DMS153 (cell line): ENCODE results near the gene EVC.

ENCODE experiments used
- DNase-seq: peaks from one replicate; lab custom pipeline; 2025; lab: John Stamatoyannopoulos, UW

EVC gene

DNA sequence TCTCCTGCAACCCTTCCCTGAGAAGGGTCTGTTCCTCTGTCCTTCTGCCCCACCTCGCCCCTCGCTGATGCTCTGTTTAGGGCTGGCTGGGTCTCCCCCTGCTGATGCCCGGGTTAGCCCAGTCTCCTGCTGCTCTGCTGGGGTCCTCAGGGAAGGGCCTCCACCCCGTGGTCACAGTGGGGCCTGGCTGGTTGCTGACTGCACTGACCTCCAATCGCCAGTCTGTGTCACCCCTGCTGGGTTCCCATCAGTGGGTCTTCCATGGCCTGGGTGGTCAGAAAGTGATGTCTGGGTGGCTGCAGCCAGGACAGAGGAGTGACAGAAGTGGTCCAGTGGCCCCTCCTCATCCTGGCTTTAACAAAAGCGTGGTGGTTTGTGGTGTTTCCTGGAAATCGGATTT lies 44.7 kb downstream of the EVC start:
- DNase-seq: no peak

DNA sequence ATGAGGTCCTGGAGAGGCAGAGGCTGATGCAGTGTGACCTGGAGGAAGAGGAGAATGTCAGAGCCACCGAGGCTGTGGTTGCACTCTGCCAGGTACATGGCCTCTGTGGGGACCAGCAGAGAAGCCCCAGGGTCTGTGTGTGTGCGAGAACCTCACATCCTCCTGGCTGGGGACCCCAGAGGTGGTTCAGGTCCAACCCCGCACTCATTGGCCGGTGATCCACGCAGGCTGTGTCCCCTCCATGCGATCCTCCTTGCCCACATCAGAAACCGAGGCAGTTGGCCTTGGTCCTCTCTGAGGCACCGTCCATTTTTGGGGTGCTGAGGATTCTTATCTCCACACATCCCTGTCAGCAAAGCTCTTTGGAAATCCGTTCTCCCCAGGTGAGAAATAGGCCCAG lies 45.3 kb downstream of the EVC start:
- DNase-seq: no peak

DNA sequence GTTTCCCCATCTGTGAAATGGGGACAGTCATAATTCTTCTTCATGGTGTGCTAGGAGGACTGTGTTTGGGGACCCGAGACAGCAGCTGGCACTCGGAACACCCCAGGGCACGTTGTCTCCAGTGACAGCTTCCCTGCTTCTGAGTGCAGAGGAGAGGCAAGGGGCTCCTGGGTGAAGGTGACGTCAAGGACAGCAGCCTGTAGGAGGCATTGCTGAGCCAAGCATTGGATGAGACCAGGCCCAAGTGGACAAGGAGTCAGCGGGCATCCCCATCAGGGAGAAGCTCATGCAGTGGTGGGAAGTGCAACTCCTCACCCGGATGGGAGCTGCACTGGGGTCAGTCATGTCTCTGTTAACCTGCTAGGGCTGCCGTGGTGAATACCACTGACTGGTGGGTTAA lies 46.1 kb downstream of the EVC start:
- DNase-seq: no peak

DNA sequence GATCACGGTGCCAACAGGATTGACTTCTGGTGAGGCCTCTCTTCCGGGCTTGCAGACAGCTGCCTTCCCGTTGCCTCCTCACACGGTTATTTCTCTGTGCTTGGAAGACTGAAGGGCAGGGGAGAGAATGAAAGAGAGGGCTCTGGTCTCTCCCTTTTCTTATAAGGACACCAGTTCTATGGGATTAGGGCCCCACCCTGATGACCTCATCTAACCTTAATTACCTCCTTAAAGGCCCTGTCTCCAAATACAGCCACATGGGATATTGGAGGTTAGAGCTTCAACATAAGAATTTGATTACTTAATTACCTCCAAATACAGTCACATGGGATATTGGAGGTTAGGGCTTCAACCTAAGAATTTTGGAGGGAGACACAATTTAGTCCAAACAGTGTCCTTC lies 46.5 kb downstream of the EVC start:
- DNase-seq: no peak

DNA sequence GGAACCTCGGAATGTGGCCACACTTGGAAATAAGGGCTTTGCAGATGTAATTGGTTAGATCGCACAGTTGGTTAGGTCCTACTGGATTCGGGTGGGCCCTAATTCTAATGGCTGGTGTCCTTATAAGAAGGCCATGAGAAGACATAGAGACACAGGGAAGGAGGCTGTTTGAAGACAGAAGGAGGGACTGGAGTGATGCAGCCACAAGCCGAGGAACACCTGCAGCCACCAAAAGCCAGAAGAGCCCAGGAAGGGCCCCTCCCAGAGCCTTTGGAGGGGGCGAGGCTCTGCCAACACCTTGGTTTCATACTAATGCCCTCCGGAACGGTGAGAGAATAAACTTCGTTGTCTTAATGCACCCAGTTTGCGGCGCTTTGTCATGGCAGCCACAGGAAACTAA lies 47.0 kb downstream of the EVC start:
- no peak for DNase-seq

DNA sequence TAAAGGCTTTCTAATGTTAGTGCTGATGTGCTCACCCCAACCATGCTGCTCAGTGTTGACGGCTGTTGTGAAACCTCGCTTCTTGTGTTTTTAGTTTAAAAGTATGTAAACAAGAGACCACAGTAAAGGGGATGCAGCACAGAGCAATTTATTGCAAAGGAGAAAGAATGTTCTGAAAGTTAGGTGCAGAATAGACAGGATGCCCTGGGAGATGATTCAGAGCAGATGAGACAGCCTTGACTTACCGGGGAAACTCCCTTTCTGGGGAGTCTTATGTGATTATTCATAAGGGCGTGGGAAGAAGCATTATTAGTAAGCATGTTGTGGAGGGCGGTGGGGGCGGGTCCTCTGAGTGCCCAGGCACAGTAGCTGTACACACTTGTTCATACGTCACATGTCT lies 47.7 kb downstream of the EVC start:
- no peak for DNase-seq

DNA sequence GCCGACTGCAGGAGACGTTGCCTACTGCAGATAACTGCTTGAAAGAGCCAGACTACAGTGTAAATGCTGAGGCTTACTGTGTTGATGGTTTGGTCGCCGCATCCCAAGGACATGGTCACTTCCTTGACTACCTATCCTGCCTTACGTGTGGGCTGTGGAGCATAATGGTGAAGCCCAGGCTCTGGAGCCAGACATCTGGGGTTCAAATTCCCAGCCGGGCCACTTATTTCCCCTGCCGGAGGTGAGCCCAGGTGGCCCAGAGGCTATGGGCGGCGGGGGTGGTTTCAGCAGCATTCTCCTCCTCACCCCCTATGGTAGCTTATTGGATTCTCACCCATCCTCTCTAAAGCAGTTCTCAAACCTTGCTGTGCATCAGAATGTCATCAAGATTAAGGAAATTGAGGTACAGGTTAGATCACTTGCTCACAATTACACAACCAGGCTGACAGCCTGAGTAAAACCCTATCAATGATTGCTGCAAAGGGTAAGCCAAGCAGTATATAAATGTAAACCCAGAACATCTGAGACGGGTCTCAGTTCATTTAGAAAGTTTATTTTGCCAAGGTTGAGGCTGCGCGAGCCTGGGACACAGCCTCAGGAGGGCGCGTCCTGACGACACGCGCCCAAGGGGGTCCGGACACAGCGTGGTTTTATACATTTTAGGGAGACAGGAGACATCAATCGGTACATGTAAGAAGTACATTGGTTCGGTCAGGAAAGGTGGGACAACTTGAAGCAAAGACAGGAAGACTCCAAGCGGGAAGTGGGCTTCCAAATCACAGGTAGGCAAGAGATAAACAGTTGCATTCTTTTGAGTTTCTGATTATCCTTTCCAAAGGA lies 48.5 kb downstream of the EVC start:
- no peak for DNase-seq

DNA sequence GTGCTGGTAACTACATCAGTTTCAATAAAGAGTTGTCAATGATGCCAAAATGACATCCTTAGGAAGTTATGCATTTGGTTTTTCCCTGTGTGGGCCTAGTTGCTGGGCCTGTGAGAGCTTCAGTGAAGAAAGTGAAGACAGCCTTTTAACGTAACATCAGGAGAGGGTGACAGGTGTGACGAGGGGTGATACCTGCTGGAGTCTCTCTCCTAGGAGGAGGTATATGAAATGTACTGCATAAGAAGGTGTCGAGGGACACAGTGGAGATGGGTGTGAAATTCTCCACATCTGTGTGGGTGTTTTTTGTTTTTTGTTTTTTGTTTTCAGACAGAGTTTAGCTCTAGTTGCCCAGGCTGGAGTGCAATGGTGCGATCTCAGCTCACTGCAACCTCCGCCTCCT lies 49.2 kb downstream of the EVC start:
- no peak for DNase-seq

DNA sequence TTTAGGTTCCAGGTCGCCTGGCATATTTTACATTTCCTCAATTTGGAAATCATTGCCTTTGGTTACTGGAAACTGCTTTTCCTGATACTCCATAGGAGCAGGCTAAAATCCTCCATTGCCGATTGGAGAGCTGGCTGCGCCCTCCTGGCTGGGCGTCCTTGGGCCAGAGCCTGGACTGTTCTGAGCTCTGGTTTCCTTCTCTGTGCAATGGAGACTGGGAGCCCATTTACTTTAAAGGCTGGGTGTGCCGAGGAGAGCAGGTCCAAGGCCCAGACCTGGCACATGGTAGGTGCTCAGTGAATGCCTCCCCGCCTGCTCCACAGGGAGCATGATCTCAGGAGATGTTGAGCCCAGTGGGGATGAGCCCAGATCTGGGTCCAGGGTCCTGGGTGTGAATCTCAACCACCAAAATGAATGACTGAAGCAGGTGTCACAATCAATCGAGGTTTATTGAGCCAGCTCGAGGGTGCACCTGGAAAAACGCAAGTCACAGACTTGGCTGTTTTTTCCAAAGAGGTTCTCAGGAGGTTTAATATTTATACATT lies 50.0 kb downstream of the EVC start:
- DNase-seq: no peak

DNA sequence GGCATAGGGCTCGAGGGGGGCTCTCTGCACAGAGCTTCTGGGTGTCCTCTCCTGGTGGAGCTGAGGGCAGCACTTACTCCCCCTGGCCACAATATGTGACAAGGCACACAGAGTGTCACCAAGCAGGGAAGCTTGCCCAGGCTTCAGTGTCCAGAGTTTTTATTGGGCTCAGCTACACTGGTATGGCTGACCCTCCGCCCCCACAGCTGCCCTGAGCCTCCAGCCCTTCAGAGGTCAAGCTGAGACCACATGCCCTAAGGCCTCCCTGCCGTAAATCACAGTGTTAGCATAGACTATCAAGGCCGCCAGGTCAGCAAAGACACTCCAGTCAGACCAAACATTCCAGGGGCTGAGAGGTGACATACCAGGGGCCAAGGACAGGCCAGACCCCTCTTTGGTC lies 59.0 kb downstream of the EVC start:
- DNase-seq: no peak

DNA sequence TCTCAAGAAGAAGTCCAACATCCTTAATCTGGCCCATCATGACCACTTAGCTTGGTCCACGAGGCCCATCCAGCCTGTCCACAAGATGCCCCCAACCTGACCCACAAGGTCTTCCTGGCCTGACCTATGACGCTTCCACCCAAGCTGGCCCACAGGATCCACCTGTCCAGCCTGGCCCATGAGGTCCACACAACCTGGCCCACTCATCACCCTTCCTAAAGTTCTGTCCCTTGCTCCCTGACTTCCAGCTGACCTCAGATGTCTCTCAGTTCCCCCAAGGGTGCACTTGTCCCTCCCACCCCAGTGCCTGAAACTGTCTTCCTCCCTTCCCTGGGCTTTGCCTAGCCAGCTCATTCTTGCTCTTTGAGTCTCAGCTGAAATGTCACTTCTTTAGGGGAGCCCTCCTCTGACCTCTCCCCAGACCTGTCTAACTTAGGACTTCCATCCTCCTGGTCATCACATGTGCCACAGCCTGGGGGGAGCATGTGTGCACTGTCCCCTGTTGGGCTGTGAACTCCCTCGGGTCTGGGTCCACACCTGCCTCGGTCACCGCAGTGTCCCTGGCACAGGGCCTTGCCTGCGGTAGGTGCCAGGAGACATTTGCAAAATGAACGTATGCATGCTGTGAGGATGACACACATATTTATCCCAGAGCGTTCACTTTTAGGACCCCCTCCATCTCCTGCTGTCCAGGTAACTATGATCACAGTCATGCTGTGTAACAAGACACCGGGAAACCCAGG lies 61.7 kb downstream of the EVC start:
- no peak for DNase-seq

DNA sequence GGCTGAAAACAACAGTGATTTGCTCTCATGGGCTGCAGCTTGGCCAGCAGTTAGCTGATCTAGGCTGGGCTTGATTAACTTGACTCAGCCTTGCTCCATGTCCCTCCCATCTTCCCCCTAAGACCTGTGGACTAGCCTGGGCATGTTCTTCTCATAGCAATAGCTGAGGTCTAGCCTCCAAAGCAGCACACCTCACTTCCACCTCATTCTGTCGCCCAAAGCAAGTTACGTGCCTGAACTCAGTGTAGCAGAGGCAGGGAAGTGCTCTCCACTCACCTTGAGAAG lies 62.2 kb downstream of the EVC start:
- DNase-seq: no peak

DNA sequence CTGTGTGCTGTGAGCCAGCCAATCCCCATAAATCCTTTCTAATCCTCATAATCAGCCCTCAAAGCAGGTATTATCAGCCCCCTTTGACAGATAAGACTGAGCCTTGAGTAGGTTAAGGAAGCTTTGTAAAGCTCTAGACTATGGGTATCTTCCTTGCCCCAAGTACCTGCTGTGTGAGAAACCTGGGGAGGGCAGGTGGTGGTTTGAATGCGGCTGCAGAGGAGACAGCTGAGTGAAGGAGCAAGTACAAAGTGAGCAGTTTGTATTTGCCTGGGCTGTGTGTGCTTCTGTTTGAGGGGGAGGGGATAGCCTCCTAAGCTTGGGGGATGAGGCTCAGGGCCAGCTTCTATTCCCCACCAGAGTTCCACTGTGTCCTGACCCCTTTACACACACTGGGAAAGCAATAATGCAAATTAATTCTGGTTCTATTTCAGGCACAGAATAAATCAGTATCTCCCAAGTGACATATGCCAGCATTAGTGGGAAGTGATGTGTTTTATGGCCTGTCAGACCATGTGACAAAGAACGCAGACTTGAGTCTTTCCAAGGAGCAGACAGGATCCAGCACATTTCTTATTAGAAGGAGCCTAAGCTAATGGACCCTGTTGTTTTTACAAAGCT lies 63.5 kb downstream of the EVC start:
- DNase-seq: no peak

DNA sequence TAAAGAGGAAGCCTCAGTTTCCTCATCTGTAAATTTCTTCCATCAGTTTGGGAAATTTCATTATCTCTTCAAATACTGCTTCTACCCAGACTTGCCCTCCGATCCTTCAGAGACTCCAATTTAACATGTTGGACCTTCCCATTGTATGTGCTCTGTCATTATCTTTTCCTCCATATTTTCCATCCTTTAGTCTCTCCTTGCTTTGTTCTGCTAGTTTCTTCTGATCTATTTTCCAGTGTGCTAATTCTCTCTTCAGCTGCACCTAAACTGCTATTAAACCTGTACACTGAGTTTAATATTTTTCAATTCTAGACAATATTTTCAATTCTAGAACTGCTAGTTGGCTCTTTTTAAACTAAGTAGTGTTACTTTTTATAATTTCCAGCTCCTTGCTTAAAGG lies 65.5 kb downstream of the EVC start:
- DNase-seq: no peak

DNA sequence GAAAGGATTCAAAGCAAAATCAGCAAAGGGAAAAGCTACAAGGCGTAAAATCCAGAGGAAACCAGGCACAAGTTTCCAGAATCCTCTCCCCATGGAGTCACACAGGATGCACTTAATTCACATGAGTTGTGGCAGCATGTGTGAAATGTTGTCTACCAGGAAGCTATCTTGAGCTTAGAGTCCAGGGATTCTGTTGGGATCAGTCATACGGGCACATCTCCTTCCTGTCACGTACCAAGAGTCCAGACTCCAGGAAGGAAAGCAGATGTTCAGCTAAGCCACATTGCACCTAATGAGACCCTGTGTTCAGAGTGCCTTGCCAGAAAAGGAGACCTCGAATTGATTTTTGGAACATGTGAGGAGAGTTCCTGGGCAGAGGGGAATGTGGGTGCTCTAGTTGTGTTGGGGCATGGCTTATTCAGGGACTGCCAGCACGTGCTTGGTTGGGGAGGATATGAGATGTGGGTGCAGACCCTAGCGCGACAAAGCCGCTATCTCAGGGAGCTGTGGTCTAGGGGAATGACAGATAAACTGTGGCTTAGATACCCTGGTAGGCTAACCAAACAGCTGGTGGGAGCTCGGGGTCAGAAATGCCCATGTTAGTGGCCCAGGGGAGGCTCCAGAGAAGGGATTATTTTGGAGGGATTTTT lies 70.0 kb downstream of the EVC start:
- no peak for DNase-seq

DNA sequence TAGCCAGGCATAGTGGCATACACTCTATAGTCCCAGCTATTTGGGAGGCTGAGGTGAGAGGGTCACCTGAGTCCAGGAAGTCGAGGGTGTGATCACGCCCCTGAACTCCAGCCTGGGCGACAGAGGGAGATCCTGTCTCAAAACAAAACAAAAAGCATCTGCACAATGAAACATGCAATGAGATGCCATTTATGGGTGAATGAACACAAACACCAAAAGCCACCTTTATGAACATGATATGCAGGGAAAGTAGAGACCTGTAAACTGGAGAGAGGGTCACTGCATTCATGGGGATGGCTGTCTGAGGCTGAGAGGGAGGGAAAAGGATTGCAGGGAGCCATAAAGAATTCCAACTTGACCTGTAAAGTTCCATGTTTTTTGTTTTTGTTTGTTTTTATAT lies 70.7 kb downstream of the EVC start:
- DNase-seq: no peak

DNA sequence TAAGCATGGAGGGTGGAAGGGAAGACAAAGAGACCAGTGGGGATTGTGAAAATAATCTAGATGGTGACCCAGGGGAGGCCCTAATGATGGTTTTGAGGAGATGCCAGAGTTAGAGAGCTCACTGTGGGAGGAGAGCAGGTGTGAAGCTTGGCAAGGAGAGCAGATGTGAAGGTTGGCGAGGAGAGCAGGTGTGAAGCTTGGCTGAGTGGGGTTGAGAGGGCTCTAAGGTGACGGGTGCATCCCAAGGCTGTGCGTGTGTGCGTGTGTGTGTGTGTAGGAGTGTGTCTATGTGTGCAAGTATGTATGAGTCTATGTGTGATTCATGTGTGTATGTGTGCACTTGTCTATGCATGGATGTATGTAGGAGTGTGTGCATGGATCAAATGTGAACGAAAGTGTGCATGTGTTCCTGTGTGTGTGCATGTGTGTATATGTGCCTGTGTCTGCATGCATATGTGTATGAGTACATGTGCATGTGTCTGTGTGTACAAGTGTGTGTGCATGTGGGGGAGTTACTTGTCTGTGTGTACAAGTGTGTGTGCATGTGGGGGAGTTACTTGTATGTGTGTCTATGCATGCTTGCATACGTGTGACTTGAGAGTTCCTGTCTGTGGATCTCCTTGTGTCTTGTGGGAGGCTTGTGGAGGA lies 72.0 kb downstream of the EVC start:
- no peak for DNase-seq

DNA sequence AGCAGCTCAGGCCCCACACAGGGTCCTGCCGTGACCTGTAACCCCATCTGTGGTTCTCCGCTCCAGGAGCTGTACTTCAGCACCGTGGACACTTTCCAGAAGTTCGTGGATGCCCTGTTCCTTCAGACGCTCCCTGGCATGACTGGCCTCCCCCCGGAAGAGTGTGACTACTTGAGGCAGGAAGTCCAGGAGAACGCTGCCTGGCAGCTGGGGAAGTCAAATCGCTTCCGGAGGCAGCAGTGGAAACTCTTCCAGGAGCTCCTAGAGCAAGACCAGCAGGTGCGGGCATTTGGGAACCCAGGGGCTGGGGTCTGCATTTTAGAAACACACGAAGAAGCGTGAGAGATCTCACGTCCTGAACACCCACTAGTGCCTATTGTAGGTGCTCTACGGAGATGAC lies 72.5 kb downstream of the EVC start:
- no peak for DNase-seq

DNA sequence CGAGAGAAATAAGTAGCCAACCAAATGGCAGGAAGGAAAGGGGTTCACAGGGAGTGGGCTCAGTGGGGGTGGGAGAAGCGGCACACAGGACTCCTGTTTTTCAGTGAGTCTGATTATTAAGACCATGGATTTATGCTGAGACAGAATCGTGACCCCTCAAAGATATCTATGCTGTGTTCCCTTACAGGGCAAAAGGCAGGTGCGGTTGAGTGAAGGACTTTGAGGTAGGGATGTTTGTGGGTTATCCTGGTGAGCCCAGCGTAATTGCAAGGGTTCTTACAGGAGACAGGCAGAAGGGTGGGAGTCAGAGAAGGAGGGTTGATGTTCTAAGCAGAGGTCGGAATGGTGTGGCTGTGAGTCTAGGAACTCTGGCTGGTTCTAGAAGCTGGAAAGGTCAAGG lies 73.0 kb downstream of the EVC start:
- DNase-seq: no peak

DNA sequence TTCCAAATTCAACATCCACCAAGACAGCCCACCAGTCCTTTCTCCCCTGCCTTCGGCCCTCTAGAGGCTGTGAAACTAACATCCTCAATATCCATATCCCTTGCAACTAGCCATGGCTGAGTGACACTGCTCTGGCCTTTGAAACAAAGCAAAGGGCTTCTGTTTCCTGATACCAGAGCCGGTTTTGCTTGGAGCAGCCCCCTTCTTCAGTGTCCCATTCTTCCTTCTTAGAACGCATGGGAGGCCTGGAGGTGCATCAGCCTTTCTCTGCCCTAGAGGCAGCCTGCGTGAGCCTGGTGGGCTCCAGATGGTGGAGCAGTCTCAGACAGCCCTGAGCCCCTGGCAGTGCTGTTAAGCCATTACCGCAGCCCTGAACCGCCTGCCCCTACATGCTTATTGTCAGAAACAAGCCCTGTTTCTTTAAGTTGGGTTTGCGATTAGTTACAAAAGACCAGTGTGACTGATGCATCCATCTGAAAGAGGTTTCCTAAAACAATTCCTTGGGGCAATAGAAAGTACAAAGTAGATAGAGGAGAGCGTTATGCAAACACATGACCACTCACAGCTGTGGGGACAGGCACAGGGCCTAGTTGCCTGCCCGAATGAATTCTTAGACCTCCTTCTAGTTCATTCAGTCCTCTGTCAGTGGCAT lies 74.1 kb downstream of the EVC start:
- no peak for DNase-seq

DNA sequence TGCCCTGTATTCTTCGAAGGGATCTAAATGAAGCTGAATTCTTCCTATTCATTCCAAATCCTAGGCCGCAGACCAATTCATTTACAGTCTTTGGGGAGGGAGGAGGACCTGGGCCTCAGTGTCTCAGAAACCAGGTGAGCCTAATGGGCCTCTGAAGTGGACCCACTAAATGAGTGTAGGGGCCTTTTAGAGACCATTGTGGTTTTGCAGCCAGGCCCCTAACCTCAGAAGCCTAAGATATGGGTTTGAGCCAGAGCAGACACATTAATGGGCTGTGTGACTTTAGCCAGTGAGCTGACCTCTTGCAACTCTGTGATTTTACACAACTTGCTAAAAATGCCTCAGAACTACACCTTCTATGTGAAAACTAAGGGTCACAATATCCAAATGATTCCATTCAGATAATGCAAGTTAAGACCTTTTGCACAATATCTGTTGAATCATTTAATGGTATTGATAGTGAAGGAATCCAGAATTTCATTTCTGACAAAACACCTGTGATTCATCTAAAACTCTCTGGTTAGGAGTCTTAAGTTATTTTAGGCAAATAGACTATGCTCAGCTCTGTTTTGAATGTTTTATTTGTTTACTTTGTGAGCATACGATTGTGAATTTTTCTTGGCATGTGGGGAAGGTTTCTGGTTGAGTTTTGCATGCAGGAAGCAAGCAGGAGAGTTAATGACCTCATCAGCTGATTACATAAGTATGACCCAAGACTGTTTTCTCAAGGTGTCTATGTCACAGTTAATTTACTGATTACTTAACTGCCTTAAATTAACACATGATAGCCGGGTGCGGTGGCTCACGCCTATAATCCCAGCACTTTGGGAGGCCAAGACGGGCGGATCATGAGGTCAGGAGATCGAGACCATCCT lies 75.0 kb downstream of the EVC start:
- no peak for DNase-seq
